Measurements from ENCODE around the gene SSH2.
"Not testable (repeated sequence)": the region's sequence is repeated elsewhere in the genome, so short reads cannot be mapped to it uniquely, and the experiment has no call there.

SSH2 gene

GRCh38 chr17:29905879-29906167 lies 24.2 kb downstream of the SSH2 start:
- H2AFZ ChIP-seq (ENCODE audit: low read depth, low read length) = no peak overlapping the region
- H3K4me2 ChIP-seq (ENCODE audit: insufficient read depth, low read length) = no peak overlapping the region
- no peak for DNase-seq
- ATAC-seq (ENCODE audit: insufficient read depth, low read depth) = no peak
- peaks cover 17% of the 10 kb centered on the region for H4K20me1 ChIP-seq (ENCODE audit: insufficient read depth, low read length)
- H3K79me2 ChIP-seq (ENCODE audit: insufficient read depth, low read length) = peaks cover 92% of the 10 kb centered on the region
- peaks cover 4% of the 10 kb centered on the region; the same call in 1 of the 2 replicates for H3K4me1 ChIP-seq (ENCODE audit: insufficient read depth, low read length)
- H3K27ac ChIP-seq (ENCODE audit: low read length) = no peak overlapping the region
- no peak overlapping the region for H3K9ac ChIP-seq (ENCODE audit: low read depth, low read length)
- no peaks in the 10 kb centered on the region; the same call in 1 of the 2 replicates for H3K36me3 ChIP-seq (ENCODE audit: insufficient read depth, low read length)
- TF ChIP-seq EZH2 (IDR thresholded peaks at IDR 0.05; ENCODE audit: borderline replicate concordance, low read depth, low read length, severe bottlenecking) (no peak), CTCF (IDR thresholded peaks at IDR 0.05; ENCODE audit: borderline replicate concordance, extremely low read depth, low read length, poor library complexity, severe bottlenecking) (no peak)
- H3K9me3 ChIP-seq (ENCODE audit: insufficient read depth, low read length, severe bottlenecking) = peaks cover 10% of the 10 kb centered on the region
- no peaks in the 10 kb centered on the region for H3K27me3 ChIP-seq (ENCODE audit: insufficient read depth, low read length, poor library complexity)
- H3K4me3 ChIP-seq (ENCODE audit: low read depth in 1 of 2, low read length in 2 of 2) = no peak overlapping the region

DNA sequence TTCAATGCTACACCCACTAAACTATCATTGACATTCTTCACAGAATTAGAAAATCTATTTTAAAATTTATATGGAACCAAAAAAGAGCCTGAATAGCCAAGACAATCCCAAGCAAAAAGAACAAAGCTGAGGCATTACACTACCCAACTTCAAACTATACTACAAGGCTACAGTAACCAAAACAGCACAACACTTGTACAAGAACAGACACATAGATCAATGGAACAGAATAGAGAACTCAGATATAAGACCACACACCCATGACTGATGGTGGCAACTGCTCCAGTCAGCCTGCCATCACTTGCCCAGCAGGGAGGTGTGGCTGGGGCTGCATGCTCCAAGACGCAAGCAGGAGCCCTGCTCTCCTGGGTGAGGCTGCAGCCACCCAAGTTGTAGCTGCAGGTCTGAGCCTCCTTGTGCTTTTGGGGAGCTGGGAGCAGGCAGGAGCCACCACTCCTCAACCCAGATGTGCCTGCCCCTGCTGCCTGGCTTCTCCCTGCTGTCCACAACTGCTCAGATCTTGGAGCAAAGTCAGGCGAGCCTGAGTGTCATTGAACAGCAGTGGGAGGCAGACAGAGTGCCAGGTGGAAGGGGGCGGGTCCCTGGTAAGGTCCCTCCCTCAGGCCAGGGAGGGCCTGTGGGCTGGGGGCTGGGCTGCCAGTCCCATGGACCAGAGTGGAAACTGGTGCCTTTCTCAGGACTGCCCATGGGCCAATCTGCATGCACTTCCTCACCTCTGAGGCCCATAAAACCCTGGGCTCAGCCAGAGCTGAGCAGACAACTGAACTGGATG lies 24.7 kb downstream of the SSH2 start:
- H3K9me3 ChIP-seq (ENCODE audit: insufficient read depth, low read length, severe bottlenecking) = peaks cover 10% of the 10 kb centered on the region
- no peak for TF ChIP-seq CTCF (IDR thresholded peaks at IDR 0.05; ENCODE audit: borderline replicate concordance, extremely low read depth, low read length, poor library complexity, severe bottlenecking)
- no peak for TF ChIP-seq EZH2 (IDR thresholded peaks at IDR 0.05; ENCODE audit: borderline replicate concordance, low read depth, low read length, severe bottlenecking)
- no peak overlapping the region for H3K27ac ChIP-seq (ENCODE audit: low read length)
- H4K20me1 ChIP-seq (ENCODE audit: insufficient read depth, low read length) = peaks cover 17% of the 10 kb centered on the region
- H3K4me1 ChIP-seq (ENCODE audit: insufficient read depth, low read length) = peaks cover 4% of the 10 kb centered on the region; the same call in 1 of the 2 replicates
- H3K4me2 ChIP-seq (ENCODE audit: insufficient read depth, low read length) = no peak overlapping the region
- no peaks in the 10 kb centered on the region; the same call in 1 of the 2 replicates for H3K36me3 ChIP-seq (ENCODE audit: insufficient read depth, low read length)
- no peak overlapping the region for H3K4me3 ChIP-seq (ENCODE audit: low read depth in 1 of 2, low read length in 2 of 2)
- ATAC-seq (ENCODE audit: insufficient read depth, low read depth) (no peak), DNase-seq (no peak)
- no peaks in the 10 kb centered on the region for H3K27me3 ChIP-seq (ENCODE audit: insufficient read depth, low read length, poor library complexity)
- H3K9ac ChIP-seq (ENCODE audit: low read depth, low read length) = no peak overlapping the region
- H2AFZ ChIP-seq (ENCODE audit: low read depth, low read length) = no peak overlapping the region
- H3K79me2 ChIP-seq (ENCODE audit: insufficient read depth, low read length) = peaks cover 89% of the 10 kb centered on the region

- Histone ChIP-seq H4K20me1 (ENCODE audit: insufficient read depth, low read length) (peaks cover 17% of the 10 kb centered on the region), H3K36me3 (ENCODE audit: insufficient read depth, low read length) (no peaks in the 10 kb centered on the region; the same call in 1 of the 2 replicates), H3K9me3 (ENCODE audit: insufficient read depth, low read length, severe bottlenecking) (peaks cover 10% of the 10 kb centered on the region), H3K4me2 (ENCODE audit: insufficient read depth, low read length) (no peak overlapping the region), H3K27me3 (ENCODE audit: insufficient read depth, low read length, poor library complexity) (no peaks in the 10 kb centered on the region), H3K79me2 (ENCODE audit: insufficient read depth, low read length) (peaks cover 78% of the 10 kb centered on the region), H2AFZ (ENCODE audit: low read depth, low read length) (no peak overlapping the region), H3K27ac (ENCODE audit: low read length) (no peak overlapping the region), H3K9ac (ENCODE audit: low read depth, low read length) (no peak overlapping the region), H3K4me1 (ENCODE audit: insufficient read depth, low read length) (peaks cover 4% of the 10 kb centered on the region; the same call in 1 of the 2 replicates), H3K4me3 (ENCODE audit: low read depth in 1 of 2, low read length in 2 of 2) (no peak overlapping the region)
- TF ChIP-seq CTCF (IDR thresholded peaks at IDR 0.05; ENCODE audit: borderline replicate concordance, extremely low read depth, low read length, poor library complexity, severe bottlenecking) (no peak), EZH2 (IDR thresholded peaks at IDR 0.05; ENCODE audit: borderline replicate concordance, low read depth, low read length, severe bottlenecking) (no peak)
- ATAC-seq (ENCODE audit: insufficient read depth, low read depth) (no peak), DNase-seq (no peak)
Measured at GRCh38 chr17:29903471-29903870, 26.6 kb downstream of the SSH2 start.

DNA sequence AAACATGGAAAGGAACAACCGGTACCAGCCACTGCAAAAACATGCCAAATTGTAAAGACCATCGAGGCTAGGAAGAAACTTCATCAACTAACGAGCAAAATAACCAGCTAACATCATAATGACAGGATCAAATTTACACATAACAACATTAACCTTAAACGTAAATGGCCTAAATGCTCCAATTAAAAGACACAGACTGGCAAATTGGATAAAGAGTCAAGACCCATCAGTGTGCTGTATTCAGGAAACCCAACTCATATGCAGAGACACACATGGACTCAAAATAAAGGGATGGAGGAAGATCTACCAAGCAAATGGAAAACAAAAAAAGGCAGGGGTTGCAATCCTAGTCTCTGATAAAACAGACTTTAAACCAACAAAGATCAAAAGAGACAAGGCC lies 32.9 kb downstream of the SSH2 start:
- not testable (repeated sequence) for H3K27ac ChIP-seq (ENCODE audit: low read length); H3K4me2 ChIP-seq (ENCODE audit: insufficient read depth, low read length); DNase-seq; H3K4me3 ChIP-seq (ENCODE audit: low read depth in 1 of 2, low read length in 2 of 2); ATAC-seq (ENCODE audit: insufficient read depth, low read depth); H3K4me1 ChIP-seq (ENCODE audit: insufficient read depth, low read length); H3K9me3 ChIP-seq (ENCODE audit: insufficient read depth, low read length, severe bottlenecking); H3K9ac ChIP-seq (ENCODE audit: low read depth, low read length); H3K36me3 ChIP-seq (ENCODE audit: insufficient read depth, low read length); H2AFZ ChIP-seq (ENCODE audit: low read depth, low read length); H3K27me3 ChIP-seq (ENCODE audit: insufficient read depth, low read length, poor library complexity)
- H4K20me1 ChIP-seq (ENCODE audit: insufficient read depth, low read length) = peaks cover 21% of the 10 kb centered on the region; the same call in 1 of the 2 replicates
- peaks cover 54% of the 10 kb centered on the region for H3K79me2 ChIP-seq (ENCODE audit: insufficient read depth, low read length)
